Measurements from ENCODE around the gene MTFR2.

Gene MTFR2

DNA sequence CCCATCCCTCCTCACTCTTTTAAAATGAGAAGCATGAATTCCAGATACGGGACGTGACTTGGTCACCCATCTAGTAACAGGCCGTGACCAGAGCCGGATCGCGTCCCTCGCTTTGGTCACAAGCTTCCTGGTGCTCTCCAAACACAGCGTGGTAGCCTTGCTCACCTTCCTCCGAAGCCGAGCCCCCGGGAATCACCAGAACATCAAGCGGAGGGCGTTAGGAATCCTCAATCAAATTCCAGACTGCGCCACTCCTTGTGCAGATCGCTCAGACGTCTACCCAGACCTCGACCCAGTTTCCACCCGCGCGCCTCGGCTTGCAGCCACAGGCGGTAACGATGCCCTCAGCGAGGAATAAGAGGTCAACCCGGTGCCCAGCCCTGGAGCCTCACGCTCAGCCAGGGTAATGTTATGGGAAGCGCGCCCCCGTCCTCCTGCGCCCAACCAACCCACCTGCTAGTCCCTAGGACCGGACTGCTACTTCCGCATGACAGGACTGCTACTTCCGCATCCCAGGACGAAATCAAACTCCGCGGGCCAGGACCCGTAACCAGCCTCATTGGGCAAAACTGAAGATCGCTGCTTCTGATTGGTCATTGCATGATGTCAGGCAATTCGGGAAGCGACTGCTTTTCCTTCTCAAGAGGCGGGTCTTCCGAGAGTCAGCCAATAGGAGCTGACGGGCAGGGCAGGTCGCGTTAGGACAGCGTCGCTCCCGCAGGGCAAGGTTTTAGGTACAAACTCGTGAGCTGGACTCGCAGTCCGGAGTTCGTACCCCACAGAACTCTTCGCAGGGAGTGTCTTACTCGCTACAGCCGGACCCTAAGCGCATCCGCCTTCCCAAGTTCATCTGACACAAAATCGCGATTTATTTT lies at the start of gene MTFR2:
TSS of gene MTFR2 (minus strand) at position 501 of the 875 bp plus-strand sequence. CDS start 1,212 bp downstream, outside the sequence.
- peak; percentile 97 for DNase-seq (ENCODE audit: extremely low read depth, low read depth)
- TF ChIP-seq, protein P1, sequence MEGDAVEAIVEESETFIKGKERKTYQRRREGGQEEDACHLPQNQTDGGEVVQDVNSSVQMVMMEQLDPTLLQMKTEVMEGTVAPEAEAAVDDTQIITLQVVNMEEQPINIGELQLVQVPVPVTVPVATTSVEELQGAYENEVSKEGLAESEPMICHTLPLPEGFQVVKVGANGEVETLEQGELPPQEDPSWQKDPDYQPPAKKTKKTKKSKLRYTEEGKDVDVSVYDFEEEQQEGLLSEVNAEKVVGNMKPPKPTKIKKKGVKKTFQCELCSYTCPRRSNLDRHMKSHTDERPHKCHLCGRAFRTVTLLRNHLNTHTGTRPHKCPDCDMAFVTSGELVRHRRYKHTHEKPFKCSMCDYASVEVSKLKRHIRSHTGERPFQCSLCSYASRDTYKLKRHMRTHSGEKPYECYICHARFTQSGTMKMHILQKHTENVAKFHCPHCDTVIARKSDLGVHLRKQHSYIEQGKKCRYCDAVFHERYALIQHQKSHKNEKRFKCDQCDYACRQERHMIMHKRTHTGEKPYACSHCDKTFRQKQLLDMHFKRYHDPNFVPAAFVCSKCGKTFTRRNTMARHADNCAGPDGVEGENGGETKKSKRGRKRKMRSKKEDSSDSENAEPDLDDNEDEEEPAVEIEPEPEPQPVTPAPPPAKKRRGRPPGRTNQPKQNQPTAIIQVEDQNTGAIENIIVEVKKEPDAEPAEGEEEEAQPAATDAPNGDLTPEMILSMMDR (IDR thresholded peaks at IDR 0.05; ENCODE audit: low read depth, low read length) = no peak

DNA sequence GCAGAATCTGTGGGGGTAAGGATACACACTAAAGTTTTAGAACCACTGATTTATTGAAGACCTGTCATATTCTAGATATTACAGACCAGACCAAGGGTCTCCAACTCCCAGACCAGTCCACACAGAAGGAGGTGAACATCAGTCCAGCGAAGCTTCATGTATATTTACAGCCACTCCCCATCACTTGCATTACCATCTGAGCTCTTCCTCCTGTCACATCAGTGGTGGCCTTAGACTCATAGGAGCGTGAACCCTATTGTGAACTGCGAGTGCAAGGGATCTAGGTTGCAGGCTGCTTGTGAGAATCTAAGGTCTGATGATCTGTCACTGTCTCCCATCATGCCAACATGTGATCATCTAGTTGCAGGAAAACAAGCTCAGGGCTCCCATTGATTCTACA lies 44.5 kb upstream of the MTFR2 start:
- no peak for DNase-seq (ENCODE audit: extremely low read depth, low read depth)
- TF ChIP-seq, protein P1 (IDR thresholded peaks at IDR 0.05; ENCODE audit: low read depth, low read length) = no peak

DNA sequence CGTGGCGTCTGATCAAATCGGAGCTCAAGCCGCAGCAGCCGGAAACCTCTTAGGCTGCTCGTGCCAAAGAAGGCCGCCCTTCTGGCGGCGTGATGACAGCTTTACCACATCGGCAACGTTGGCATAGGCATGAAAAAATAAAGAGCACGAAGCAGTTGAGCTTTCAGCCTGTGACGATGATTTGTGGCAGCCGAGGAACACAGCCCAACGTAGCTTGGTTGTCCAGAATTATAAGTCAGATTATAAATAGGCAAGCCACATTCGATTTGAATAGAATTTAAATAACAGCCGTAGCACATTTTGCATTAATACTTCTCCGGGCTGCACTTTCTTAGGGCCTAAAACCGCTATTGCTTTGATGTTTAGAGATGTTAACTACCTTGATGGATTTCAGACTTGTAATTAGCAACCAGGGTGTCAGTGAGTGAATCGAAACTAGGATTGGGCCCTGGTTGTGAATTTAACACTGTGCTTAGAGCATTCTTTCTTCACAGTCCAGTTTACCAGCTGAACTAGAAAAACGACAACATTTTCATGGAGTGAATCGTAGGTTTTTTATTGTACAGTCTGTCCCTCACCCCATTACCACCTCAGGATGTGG lies 40.4 kb upstream of the MTFR2 start:
- DNase-seq (ENCODE audit: extremely low read depth, low read depth) = peak; percentile 79
- TF ChIP-seq, protein P1 (IDR thresholded peaks at IDR 0.05; ENCODE audit: low read depth, low read length) = no peak

DNA sequence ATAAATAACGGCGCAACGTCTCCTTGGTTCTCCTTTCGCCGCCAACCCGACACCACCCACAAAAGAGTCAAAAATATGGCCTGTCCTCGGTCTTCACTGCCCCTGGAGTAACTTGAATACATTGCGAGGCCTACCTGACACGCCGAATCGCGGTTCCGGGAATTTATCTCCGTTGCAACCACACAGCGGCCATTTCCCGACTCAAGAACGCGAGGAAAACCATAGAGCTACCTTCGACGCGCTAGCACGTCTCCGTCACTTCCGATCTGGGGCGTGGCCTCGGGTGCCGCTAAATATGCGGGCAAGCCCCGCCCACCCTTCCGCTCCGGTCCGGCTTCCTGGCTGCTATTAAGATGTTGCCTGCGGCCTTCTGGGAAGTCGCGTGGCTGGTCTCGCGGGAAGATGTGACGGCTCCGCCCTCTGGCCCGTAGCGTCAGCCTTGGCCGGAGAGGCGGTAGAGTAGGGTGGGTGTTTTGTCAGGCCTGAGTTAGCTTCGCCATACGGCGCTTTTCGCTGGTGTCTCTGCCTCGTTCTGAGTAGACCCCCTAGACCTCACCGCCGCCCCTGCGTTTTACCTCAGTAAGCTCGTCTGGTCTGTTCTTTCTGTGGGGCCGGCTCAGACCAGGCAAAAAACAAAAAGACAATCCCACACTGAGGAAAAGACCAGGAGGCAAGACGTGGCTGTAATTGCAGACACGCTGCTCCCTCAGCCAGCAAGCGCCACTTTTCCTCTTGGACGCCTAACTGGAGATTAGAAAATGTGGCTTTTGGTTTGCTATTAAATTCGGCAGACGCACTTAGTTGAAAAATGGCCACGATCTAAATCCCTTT lies 39.7 kb upstream of the MTFR2 start, which contains the start of gene BCLAF1:
TSS of gene BCLAF1 (minus strand) at position 268 of the 831 bp plus-strand sequence. CDS start 9,980 bp downstream, outside the sequence.
- TF ChIP-seq, protein P1 (IDR thresholded peaks at IDR 0.05; ENCODE audit: low read depth, low read length) = no peak
- DNase-seq (ENCODE audit: extremely low read depth, low read depth) = peak; percentile 99

DNA sequence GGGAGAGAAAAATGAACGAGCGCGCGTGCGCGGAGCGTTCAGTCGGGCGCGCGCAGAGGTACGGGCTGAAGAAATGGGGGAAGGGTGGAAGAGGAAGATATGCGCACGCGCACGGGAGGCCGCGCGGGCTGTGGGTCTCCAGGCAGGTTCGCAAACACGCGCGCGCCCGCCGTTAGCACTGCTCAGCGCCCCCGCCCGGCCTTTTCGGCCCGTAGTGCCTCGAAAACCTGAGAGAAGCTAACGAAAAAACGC lies 39.1 kb upstream of the MTFR2 start:
- peak; percentile 75 for DNase-seq (ENCODE audit: extremely low read depth, low read depth)
- TF ChIP-seq, protein P1 (IDR thresholded peaks at IDR 0.05; ENCODE audit: low read depth, low read length) = no peak

DNA sequence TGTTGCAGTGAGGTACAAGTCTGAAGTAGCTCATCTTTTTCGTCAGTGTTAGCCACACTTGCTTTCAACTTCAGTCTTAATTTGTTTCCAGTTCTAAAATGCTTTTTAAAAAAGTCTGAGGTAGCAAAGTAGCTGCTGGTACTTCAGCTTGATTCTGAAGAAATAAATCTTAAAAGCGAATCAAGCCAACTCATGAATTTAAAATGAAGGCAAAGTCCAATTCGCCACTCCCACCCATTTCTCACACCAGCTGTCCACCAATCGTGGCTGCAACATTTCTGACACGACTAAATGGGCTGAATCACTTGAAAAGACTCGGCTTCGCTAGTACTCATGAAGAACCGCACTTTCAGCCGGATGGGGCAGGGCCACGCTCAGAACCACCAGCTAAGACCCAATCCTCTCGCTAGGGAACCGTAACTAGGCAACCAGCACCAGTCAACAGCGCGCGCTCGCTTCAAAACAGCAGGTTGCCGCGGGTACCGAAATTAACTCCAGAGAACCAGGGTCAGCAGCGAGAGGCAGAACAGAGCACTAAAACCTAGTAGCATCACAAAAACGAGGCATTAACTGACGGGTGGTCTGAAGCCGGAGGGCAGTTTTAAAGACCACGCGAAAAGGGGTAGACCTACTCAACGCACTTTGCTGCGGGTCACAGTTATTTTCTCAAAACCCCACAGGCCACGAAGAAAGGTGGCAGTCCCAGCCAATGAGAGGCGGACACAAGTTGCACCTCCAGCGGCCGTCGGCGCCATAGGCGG lies 38.6 kb upstream of the MTFR2 start:
- peak; percentile 86 for DNase-seq (ENCODE audit: extremely low read depth, low read depth)
- TF ChIP-seq, protein P1 (IDR thresholded peaks at IDR 0.05; ENCODE audit: low read depth, low read length) = peak; percentile 5
